GM12865 (cell line): Measurements from ENCODE around the gene KCNE1.

ENCODE experiments used
- DNase-seq: peaks from one replicate; pipeline ENCODE4 v3.0.0; 2010; ENCODE audit warnings: low read depth
- H3K4me3 ChIP-seq: 2 replicates; pipeline ENCODE4 v1.5.1; 2011; ENCODE audit warnings: mild to moderate bottlenecking, low read depth, low read length, control low read depth
- CTCF ChIP-seq: IDR thresholded peaks from 2 replicates; pipeline ENCODE4 v1.5.1; 2011; ENCODE audit warnings: low read length, control low read depth, low read depth, inconsistent platforms; ENCODE audit not compliant: insufficient read depth; ENCODE audit errors: missing control alignments

KCNE1 gene

DNA sequence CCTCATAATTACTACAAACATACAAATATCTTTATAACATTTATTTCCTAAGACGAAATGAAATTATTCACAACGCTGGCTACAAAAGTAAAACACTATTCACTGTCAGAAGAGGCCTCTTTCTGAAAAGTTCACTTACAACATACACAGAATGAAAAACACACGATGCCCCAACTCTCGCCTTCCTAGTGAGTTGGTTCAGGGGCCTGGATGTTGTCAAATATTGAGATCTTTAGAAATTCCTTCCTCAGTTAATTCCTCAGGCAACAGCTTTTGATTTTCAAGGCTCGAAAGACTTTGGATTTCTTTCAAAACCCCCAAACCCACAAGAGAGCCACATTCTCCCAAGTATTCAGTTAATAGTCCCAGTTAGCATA lies 14.2 kb upstream of the KCNE1 start:
- no peak for DNase-seq
- TF ChIP-seq CTCF = no peak
- peak overlapping the region; percentile 7 for H3K4me3 ChIP-seq

- TF ChIP-seq CTCF = no peak
- no peak overlapping the region for H3K4me3 ChIP-seq
- no peak for DNase-seq
Measured at GRCh38 chr21:34524646-34525601, 12.9 kb upstream of the KCNE1 start.

- H3K4me3 ChIP-seq = no peak overlapping the region
- DNase-seq = no peak
- no peak for TF ChIP-seq CTCF
Measured at GRCh38 chr21:34523019-34523555, 11.1 kb upstream of the KCNE1 start.

DNA sequence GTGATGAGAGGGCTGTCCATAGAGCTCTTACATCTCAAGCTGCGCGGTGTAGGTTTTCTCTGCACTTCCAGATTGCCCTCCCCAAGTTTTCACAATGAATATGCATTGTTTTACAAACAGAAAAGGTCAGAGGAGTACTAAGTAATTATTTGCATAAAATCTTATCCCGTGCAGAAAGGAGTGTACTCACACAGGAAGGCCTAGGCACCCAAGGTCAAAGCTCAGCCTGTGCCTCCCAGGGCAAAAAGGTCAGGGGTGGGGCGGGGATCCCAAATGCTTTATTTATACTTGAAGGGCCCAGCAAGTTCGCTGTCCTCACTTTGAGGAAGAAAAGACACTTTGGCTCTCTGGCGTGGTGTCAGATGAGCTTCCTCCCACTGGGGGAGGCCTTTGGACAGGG lies 10.3 kb upstream of the KCNE1 start:
- no peak for TF ChIP-seq CTCF
- no peak for DNase-seq
- H3K4me3 ChIP-seq = no peak overlapping the region

DNA sequence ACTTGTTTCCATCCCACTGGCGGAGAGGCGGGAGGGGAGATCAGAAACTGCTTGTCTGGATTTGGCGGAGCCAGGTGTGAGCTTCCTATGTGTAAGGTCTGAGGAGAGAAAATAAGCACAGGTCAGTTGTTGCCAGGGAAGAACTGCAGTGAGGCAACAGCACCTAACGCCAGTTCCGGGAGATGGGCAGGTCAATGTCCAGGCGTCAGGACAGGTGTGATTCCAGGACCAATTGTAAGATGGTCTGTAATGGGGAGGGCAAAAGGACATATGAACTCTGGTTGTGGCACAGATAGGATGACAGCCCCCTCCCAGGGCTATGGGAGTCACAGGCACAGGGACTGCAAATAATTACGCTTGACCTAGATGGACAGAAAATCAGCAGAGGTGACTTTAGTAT lies 9.6 kb upstream of the KCNE1 start:
- DNase-seq = no peak
- H3K4me3 ChIP-seq = no peak overlapping the region
- no peak for TF ChIP-seq CTCF

DNA sequence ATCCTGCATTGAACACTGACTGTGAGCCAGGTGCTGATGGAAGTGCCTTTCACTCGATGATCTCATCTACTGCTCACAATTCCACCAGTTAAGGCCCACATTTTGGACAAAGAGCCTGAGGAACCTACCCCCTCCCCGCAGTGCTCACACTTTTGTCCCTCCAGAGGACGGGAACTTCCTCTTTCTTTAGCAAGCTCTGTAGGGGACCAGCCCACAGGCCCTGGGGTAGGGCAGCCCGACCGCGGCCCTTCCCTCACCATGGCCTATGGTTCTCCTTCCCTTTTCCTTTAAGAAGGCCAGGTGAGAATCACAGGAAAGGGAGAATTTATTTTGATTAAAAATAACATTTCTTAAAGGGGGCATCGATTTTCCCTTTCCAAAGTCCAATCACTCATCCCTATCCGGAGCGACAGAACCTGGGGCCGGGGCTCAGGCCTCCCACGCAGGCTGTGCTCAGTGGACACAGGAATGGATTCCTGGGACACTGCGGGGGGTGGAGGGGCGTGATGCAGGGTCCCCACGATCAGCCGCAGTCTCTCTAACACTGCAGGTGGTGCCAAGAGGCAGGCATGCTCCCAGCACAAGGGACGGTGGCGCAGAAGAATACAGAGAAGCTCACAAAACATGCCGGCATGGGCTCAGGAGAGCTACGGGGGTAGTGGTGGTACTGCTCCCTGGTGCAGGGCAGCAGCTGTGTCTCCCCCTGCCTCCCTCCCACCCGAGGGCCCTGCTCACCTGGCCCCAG lies 8.9 kb upstream of the KCNE1 start:
- no peak overlapping the region for H3K4me3 ChIP-seq
- DNase-seq = no peak
- no peak for TF ChIP-seq CTCF
